GDM1 (cell line): Measurements from ENCODE around the gene PTPN14.
"Not testable (repeated sequence)": the region's sequence is repeated elsewhere in the genome, so short reads cannot be mapped to it uniquely, and the experiment has no call there.

ENCODE experiments used
- DNase-seq: peaks from one replicate; lab custom pipeline; 2025; lab: John Stamatoyannopoulos, UW

The PTPN14 gene

GRCh38 chr1:214396330-214396729, 155.1 kb downstream of the PTPN14 start:
- no peak for DNase-seq

- not testable (repeated sequence) for DNase-seq
Measured at GRCh38 chr1:214394569-214394968, 156.8 kb downstream of the PTPN14 start.

GRCh38 chr1:214393086-214393485, 158.3 kb downstream of the PTPN14 start:
- no peak for DNase-seq

- no peak for DNase-seq
Measured at GRCh38 chr1:214391873-214392645, 159.3 kb downstream of the PTPN14 start.

GRCh38 chr1:214389734-214390133, 161.7 kb downstream of the PTPN14 start:
- DNase-seq, result no peak

GRCh38 chr1:214386747-214387146, 164.7 kb downstream of the PTPN14 start:
- DNase-seq, result no peak

- DNase-seq, result no peak
Measured at GRCh38 chr1:214386333-214386732, 165.1 kb downstream of the PTPN14 start.

- DNase-seq, result no peak
Measured at GRCh38 chr1:214385428-214385827, 166.0 kb downstream of the PTPN14 start.

GRCh38 chr1:214384373-214385079, 166.9 kb downstream of the PTPN14 start:
- DNase-seq, result no peak

GRCh38 chr1:214383381-214384372, 167.7 kb downstream of the PTPN14 start:
- DNase-seq, result no peak

- DNase-seq, result no peak
Measured at GRCh38 chr1:214380986-214381695, 170.3 kb downstream of the PTPN14 start.

- DNase-seq, result no peak
Measured at GRCh38 chr1:214380396-214380795, 171.0 kb downstream of the PTPN14 start.

GRCh38 chr1:214379236-214379970, 172.0 kb downstream of the PTPN14 start:
- no peak for DNase-seq

GRCh38 chr1:214378492-214378891, 172.9 kb downstream of the PTPN14 start:
- DNase-seq, result no peak

GRCh38 chr1:214377886-214378285, 173.5 kb downstream of the PTPN14 start:
- no peak for DNase-seq

GRCh38 chr1:214377485-214377884, 173.9 kb downstream of the PTPN14 start:
- DNase-seq, result no peak

GRCh38 chr1:214372092-214372491, 179.3 kb downstream of the PTPN14 start:
- DNase-seq, result no peak

GRCh38 chr1:214370615-214371014, 180.8 kb downstream of the PTPN14 start:
- DNase-seq, result no peak

- no peak for DNase-seq
Measured at GRCh38 chr1:214369364-214369763, 182.0 kb downstream of the PTPN14 start.

- DNase-seq, result no peak
Measured at GRCh38 chr1:214367841-214368240, 183.6 kb downstream of the PTPN14 start.

GRCh38 chr1:214364786-214365295, 186.6 kb downstream of the PTPN14 start:
- no peak for DNase-seq
